ENCODE data around the gene UACA. TPM values are rescaled to one million over a fixed set of nuclear protein-coding genes. Genes with fewer than 3 reads are reported as not detected.

UACA gene
- total RNA-seq, 1 donor from 2014 or later = 9.4 TPM

- Histone ChIP-seq H3K4me3 (ENCODE audit: low read depth, low read length) (no peak overlapping the region), H3K27me3 (ENCODE audit: control insufficient read depth, insufficient read depth, low read length) (no peaks in the 10 kb centered on the region), H3K36me3 (ENCODE audit: control insufficient read depth, insufficient read depth, low read length) (no peaks in the 10 kb centered on the region)
- DNase-seq (ENCODE audit: low read depth) = no peak
- TF ChIP-seq CTCF (IDR thresholded peaks at IDR 0.05; ENCODE audit: insufficient read depth, low read length, poor library complexity, severe bottlenecking) = no peak
These were observed 152.1 kb downstream of the UACA start for GRCh38 chr15:70611286-70611685.

- TF ChIP-seq CTCF (IDR thresholded peaks at IDR 0.05; ENCODE audit: insufficient read depth, low read length, poor library complexity, severe bottlenecking) = no peak
- no peak overlapping the region for H3K4me3 ChIP-seq (ENCODE audit: low read depth, low read length)
- no peaks in the 10 kb centered on the region for H3K36me3 ChIP-seq (ENCODE audit: control insufficient read depth, insufficient read depth, low read length)
- DNase-seq (ENCODE audit: low read depth) = no peak
- H3K27me3 ChIP-seq (ENCODE audit: control insufficient read depth, insufficient read depth, low read length) = no peaks in the 10 kb centered on the region
These were observed 152.8 kb downstream of the UACA start for GRCh38 chr15:70610541-70610940.

GRCh38 chr15:70609889-70610288 is 153.5 kb downstream of the UACA start:
- no peak for TF ChIP-seq CTCF (IDR thresholded peaks at IDR 0.05; ENCODE audit: insufficient read depth, low read length, poor library complexity, severe bottlenecking)
- Histone ChIP-seq H3K27me3 (ENCODE audit: control insufficient read depth, insufficient read depth, low read length) (no peaks in the 10 kb centered on the region), H3K4me3 (ENCODE audit: low read depth, low read length) (no peak overlapping the region), H3K36me3 (ENCODE audit: control insufficient read depth, insufficient read depth, low read length) (no peaks in the 10 kb centered on the region)
- no peak for DNase-seq (ENCODE audit: low read depth)

GRCh38 chr15:70608144-70608543 is 155.2 kb downstream of the UACA start:
- Histone ChIP-seq H3K4me3 (ENCODE audit: low read depth, low read length) (no peak overlapping the region), H3K36me3 (ENCODE audit: control insufficient read depth, insufficient read depth, low read length) (no peaks in the 10 kb centered on the region), H3K27me3 (ENCODE audit: control insufficient read depth, insufficient read depth, low read length) (no peaks in the 10 kb centered on the region)
- no peak for TF ChIP-seq CTCF (IDR thresholded peaks at IDR 0.05; ENCODE audit: insufficient read depth, low read length, poor library complexity, severe bottlenecking)
- no peak for DNase-seq (ENCODE audit: low read depth)

- H3K36me3 ChIP-seq (ENCODE audit: control insufficient read depth, insufficient read depth, low read length) = no peaks in the 10 kb centered on the region
- no peak for DNase-seq (ENCODE audit: low read depth)
- no peak overlapping the region for H3K4me3 ChIP-seq (ENCODE audit: low read depth, low read length)
- no peak for TF ChIP-seq CTCF (IDR thresholded peaks at IDR 0.05; ENCODE audit: insufficient read depth, low read length, poor library complexity, severe bottlenecking)
- H3K27me3 ChIP-seq (ENCODE audit: control insufficient read depth, insufficient read depth, low read length) = no peaks in the 10 kb centered on the region
These were observed 157.6 kb downstream of the UACA start for GRCh38 chr15:70605606-70606410.
